Posterior vena cava (tissue), 2 donors: ENCODE data around the gene CTXN3. TPM values are rescaled to one million over a fixed set of nuclear protein-coding genes. Genes with fewer than 3 reads are reported as not detected.

Experiments
- DNase-seq: peaks from one replicate; pipeline ENCODE4 v3.0.0-alpha.2; 2020; ENCODE audit warnings: low spot score
- intact Hi-C, 2 donors: fragments of 100-400 bp; cut with DNase I; formaldehyde crosslinking; loops; one replicate each; pipeline versions ENCODE4 v1.14.1 to v1.14.2; 2022 to 2023
- total RNA-seq, 2 donors: library from RNA; stranded (reverse); fragmentation: NEBNext Ultra II Directional; extraction: Animal tissue kit (Norgen Biotek cat#: 25700); gene quantifications; one replicate each; pipeline ENCODE4 v1.2.1, GENCODE V29; 2021
- donor health status: DM: yes; HTN: yes; CAD: no.
- donor health status: DM: yes; HTN: yes; CAD: no.

The CTXN3 gene
- total RNA-seq, 2 donors from 2014 or later = not detected

- no peak for DNase-seq
- intact Hi-C loops = no loop called here
Observed at GRCh38 chr5:127686424-127686823, 37.5 kb downstream of the CTXN3 start.

- intact Hi-C loops = no loop called here
Observed at GRCh38 chr5:127694518-127695171, 45.8 kb downstream of the CTXN3 start.

GRCh38 chr5:127695346-127695745 lies 46.5 kb downstream of the CTXN3 start:
- DNase-seq = no peak
- intact Hi-C loops = no loop called here

More at GRCh38 chr5:127694518-127695171, 45.8 kb downstream of the CTXN3 start:
- DNase-seq = no peak

GRCh38 chr5:127696683-127697082 lies 47.8 kb downstream of the CTXN3 start:
- no peak for DNase-seq
- intact Hi-C loops = no loop called here

- intact Hi-C loops = no loop called here
- DNase-seq = no peak
Observed at GRCh38 chr5:127697894-127698600, 49.2 kb downstream of the CTXN3 start.

GRCh38 chr5:127699416-127699815 lies 50.5 kb downstream of the CTXN3 start:
- DNase-seq = no peak
- intact Hi-C loops = no loop called here

GRCh38 chr5:127700237-127700766 lies 51.4 kb downstream of the CTXN3 start:
- no peak for DNase-seq
- intact Hi-C loops = no loop called here

- DNase-seq = no peak
- intact Hi-C loops = no loop called here
Observed at GRCh38 chr5:127702434-127702833, 53.6 kb downstream of the CTXN3 start.

- intact Hi-C loops = no loop called here
- no peak for DNase-seq
Observed at GRCh38 chr5:127702926-127703561, 54.2 kb downstream of the CTXN3 start, which contains the start of gene CCDC192. CCDC192 (plus strand) TSS chr5:127703391; CDS start chr5:127703446, 55 bp downstream.

- no peak for DNase-seq
- intact Hi-C loops = no loop called here
Observed at GRCh38 chr5:127705120-127705892, 56.4 kb downstream of the CTXN3 start.

GRCh38 chr5:127706691-127707090 lies 57.8 kb downstream of the CTXN3 start:
- intact Hi-C loops = no loop called here
- no peak for DNase-seq

- intact Hi-C loops = no loop called here
Observed at GRCh38 chr5:127707209-127707608, 58.3 kb downstream of the CTXN3 start.

More at GRCh38 chr5:127707209-127707608, 58.3 kb downstream of the CTXN3 start:
- no peak for DNase-seq

Other genes starting within 250 kb of the CTXN3 start
- gene PRRC1, start 131.4 kb upstream of the CTXN3 start, total RNA-seq = 10 to 100 TPM; 46.6 to 49.0 TPM
- gene CCDC192, start 54.3 kb downstream of the CTXN3 start, total RNA-seq = not detected